CD4-positive, alpha-beta T cell treated with Interleukin-15 for 1 hour (primary cell): ENCODE measurements around the gene LPP.

ENCODE experiments used
- DNase-seq: peaks from one replicate; pipeline ENCODE4 v3.0.0-alpha.2; 2020

The LPP gene

DNA sequence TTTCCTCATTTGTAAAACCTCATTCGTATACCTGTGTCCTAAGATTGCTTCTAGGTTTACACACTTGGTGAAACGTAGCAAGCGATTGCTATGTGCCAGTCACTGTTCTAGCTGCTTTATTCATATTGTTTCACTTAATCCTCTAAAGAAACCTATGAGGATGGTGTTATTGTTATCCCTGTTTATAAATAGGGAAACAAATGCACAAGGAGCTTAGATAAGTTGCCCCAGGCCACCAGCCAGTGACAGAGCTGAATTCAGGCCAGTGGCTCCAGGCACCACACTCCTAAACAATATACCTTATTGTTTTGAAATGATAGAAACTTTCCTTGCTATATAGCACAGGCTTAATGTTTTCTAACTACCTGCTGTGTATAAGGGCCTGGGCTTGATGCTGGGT lies 44.0 kb downstream of the LPP start:
- no peak for DNase-seq

DNA sequence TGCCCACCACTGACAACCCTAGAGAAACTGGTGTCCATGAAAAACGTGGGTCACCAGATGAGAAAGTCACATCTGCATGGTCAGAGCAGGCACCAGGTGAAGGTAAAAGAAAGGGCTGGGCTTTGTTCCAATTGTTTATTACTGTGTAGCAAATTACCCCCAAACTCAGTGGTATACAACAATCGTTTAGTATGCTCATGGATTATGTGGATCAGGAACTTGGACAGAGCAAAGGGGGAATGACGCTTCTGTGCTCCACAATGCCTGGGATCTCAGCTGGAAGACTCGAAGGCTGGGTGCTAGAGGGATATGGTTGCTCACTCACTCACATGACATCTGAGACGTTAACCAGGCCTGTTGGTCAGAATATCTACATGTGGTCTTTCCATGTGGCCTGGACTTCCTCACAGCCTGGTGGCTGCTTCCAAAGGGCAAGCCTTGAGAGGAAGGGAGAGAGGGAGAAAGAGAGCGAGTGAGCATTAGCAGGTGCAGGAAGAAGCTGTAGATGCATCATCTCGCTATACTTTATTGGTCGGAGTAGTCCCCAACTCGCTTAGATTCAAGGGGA lies 44.9 kb downstream of the LPP start:
- no peak for DNase-seq

- DNase-seq = no peak
Measured at GRCh38 chr3:188199386-188199785, 45.4 kb downstream of the LPP start.

GRCh38 chr3:188200481-188200880 lies 46.5 kb downstream of the LPP start:
- DNase-seq = no peak

- no peak for DNase-seq
Measured at GRCh38 chr3:188202358-188203138, 48.6 kb downstream of the LPP start.

GRCh38 chr3:188204526-188204925 lies 50.6 kb downstream of the LPP start:
- no peak for DNase-seq

GRCh38 chr3:188205992-188206416 lies 52.0 kb downstream of the LPP start:
- DNase-seq = no peak

DNA sequence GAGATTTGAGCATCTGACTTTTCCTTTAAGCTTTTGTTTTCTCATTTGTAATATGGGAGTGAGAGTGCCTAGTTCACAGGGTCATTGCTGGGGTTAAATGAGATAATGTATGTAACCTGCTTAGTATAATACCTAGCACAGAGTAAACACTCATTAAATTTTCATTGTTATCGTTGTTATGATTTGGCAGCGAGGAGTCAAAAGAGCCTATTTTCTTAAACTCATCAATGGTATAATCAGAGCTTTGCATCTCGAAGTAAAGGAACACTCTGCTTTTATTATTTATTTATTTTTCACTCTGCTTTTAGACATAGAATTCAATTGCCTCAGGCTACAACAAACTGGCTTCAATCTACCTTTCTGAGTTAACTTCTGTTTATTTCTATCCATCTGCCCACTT lies 52.8 kb downstream of the LPP start:
- DNase-seq = no peak

- no peak for DNase-seq
Measured at GRCh38 chr3:188207941-188208515, 54.1 kb downstream of the LPP start.

DNA sequence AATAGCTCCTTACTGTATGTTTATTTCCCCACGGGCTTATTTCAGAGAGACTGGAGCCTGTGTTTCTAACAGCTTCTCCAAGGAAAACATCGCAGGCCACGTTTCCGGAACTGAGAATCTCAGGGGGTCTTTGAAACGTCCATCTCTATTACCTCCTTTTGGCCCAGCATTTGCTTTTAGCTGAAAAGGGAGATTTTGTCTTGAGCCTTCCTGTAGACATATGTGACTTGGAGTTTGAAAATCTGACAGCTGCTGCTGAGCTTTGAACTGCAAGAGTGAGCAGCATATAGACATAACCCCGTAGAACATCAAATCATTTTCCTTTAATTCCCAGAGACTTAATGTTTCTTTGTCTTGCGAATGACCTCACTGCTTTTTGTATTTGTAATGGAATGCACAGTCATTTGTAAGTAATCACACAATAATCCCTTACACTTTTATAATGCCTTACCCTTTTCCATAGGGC lies 54.6 kb downstream of the LPP start:
- DNase-seq = no peak

DNA sequence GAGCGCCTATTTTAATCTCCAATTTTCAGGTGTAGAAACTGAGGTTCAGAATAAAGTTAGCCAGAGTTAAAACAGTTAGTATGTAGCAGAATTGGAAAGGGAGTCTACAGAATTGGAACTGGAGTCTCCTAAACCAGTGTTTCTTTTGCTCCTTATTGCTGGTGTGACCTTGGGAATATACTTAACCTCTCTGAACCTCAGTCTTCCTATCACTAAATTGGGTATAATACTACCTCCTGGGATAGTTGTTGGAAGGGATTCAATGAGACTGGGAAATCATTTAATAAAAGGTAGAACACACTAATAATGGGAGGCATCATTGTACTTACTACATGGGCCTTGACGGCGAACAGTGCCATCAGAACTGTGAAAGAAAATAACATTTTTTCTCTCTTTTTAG lies 55.1 kb downstream of the LPP start:
- no peak for DNase-seq

- DNase-seq = no peak
Measured at GRCh38 chr3:188209740-188210139, 55.8 kb downstream of the LPP start.

DNA sequence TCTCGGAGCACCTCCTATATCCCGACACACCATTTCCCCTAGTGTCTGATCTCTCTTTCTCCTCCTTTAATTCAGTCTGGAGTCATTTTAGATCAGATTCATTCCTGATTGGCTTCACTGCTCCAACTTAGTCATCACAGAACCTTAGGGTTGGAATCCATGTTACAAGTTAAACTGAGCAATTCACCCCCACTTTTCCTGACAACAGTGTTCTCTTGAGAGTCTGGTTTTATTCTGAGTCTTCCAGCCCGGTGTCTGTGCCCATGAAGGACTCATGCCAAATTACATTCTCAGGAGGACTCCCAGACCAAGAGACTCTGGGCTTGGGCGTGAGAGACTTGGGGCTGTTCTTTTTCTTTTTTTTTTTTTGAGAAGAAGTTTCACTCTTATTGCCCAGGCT lies 57.5 kb downstream of the LPP start:
- DNase-seq = no peak

GRCh38 chr3:188212308-188212969 lies 58.5 kb downstream of the LPP start:
- DNase-seq = no peak

- DNase-seq = peak; percentile 30
Measured at GRCh38 chr3:188214442-188214841, 60.5 kb downstream of the LPP start.

- DNase-seq = no peak
Measured at GRCh38 chr3:188215129-188215528, 61.2 kb downstream of the LPP start.

DNA sequence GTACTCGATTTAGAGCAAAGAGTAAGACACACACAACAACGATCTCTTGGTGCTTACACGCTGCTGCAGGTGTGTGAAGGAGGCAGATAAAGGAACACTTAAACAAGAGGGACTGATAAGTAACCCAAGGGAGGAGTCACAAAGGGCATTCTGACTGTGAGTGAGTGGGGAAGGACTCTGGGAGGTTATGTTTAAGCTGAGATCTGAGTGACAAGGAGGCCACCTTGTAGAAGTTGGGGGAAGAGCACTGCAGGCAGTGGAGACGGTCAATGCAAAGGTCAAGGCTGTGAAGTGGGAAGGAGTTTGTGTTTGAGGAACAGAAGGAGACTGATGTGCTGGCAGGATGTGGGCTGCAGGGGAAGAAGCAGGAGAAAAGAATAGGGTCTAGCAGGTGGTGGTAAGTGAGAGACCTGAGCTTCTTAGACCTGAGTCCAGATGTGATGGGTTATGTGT lies 63.1 kb downstream of the LPP start:
- DNase-seq = no peak

DNA sequence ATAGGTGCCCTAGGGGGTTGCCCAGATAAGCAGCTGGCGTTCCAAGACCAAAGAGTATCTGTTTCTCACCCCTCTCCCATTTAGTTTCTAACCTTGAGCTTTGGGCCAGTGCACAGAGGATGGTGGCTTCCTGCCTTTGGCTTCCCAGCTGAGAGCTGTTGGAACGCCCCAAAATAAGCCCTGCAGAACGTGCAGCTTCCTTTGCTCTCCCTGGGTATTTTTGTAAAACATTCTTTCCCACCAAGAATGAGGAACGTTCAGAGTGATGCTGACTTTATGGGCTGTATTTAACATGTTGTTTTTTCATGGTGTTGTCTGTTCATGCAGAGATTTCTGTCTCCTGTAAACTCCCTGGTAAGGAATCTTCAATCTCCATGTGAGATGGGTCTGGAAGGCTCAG lies 63.8 kb downstream of the LPP start:
- no peak for DNase-seq

GRCh38 chr3:188218603-188219002 lies 64.6 kb downstream of the LPP start:
- DNase-seq = no peak

- no peak for DNase-seq
Measured at GRCh38 chr3:188219147-188219546, 65.2 kb downstream of the LPP start.

DNA sequence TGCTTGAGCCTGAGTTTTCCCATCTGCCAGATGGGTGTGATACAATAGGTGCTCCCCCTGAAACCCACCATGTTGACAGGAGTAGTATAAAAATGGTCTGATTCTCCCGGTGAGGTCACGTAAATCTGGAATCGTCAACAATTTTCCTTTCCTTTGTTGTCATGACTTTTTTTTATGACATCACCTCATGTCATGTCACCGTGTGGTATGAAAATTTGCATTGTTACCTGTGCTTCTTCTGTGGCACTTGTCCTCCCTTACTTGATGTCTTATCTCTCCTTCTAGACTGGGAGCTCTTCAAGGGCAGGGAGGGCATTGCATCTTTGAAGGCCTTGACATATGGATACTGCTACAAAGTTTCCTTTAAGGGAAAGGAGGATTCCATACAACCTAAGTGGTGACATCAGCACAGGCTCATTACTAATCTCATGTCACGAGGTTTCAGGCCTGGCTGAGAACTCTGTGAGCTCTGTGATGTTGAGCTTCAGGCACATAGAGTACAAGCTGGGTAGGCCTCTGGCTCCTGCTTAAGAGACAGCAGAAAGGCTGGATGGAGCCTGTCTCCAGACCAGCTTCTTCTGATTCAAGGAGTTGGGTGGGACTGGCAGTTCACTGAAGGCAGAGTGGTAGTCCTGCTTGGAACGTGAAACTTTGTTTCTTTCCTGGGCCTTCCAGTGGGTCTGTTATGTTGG lies 66.3 kb downstream of the LPP start:
- DNase-seq = no peak

DNA sequence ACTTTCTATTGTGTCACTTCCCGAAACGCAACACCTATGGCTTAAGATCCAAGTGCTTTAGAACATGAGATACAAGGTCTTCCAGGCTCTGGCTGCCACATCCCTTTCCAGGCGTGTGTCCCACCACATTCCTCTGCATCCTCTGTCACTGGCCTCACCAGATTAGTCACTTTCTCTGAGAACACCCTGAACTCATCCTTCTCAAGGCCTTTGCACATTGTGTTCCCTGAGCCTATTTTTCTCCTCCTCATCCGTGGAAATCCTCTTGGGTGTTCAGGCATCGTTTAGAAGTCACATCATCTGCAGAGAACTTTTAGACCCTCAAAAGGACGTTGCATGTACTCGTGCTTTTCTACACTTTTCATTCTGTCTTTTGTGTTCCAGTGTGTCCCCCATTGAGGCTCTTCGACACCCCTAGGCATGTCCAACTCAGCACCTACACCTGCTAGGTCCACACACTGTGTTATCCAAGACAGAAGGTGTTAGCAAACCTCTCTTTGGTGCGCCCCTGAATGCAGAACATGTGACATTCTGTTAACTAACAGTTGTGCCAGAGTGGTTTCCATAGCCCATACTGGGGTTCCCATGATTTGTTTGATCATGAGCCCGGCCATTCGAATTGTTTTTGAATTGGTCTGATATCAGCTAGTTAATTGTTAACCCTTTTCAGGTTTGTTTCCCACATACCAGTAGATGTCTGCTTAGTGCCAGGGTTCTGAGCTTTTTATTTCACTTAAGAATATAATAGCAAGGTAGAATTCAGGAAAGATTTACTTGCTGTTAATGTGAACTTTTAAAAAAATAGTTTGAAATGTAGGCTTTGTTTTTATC lies 67.2 kb downstream of the LPP start:
- no peak for DNase-seq
